Parathyroid adenoma (tissue), 2 donors: ENCODE results near the gene ARHGEF10L.

Source experiments
- H2AFZ ChIP-seq: fragments of 300-600 bp; sonication (generic); one replicate; pipeline ENCODE4 v1.7.0; 2017; ENCODE audit warnings: antibody characterized with exemption, mild to moderate bottlenecking
- H3K27ac ChIP-seq: fragments of 300-600 bp; sonication (generic); one replicate; pipeline ENCODE4 v1.7.0; 2017
- H3K27me3 ChIP-seq: fragments of 300-600 bp; sonication (generic); one replicate; pipeline ENCODE4 v1.7.0; 2017; ENCODE audit warnings: low read length; ENCODE audit not compliant: control insufficient read depth, insufficient read depth
- H3K36me3 ChIP-seq: fragments of 300-600 bp; sonication (generic); one replicate; pipeline ENCODE4 v1.7.0; 2017; ENCODE audit warnings: low read length; ENCODE audit not compliant: control insufficient read depth, insufficient read depth
- H3K4me1 ChIP-seq: fragments of 300-600 bp; sonication (generic); one replicate; pipeline ENCODE4 v1.7.0; 2017; ENCODE audit warnings: control low read depth
- H3K4me2 ChIP-seq: fragments of 300-600 bp; sonication (generic); one replicate; pipeline ENCODE4 v1.7.0; 2017; ENCODE audit warnings: low read length
- H3K4me3 ChIP-seq: fragments of 300-600 bp; sonication (generic); one replicate; pipeline ENCODE4 v1.7.0; 2017; ENCODE audit warnings: low read depth, low read length
- H3K79me2 ChIP-seq: fragments of 300-600 bp; sonication (generic); one replicate; pipeline ENCODE4 v1.7.0; 2017; ENCODE audit warnings: control low read depth
- H3K9ac ChIP-seq: fragments of 300-600 bp; sonication (generic); one replicate; pipeline ENCODE4 v1.7.0; 2017; ENCODE audit warnings: mild to moderate bottlenecking
- H3K9me3 ChIP-seq: fragments of 300-600 bp; sonication (generic); one replicate; pipeline ENCODE4 v1.7.0; 2017; ENCODE audit warnings: low read length; ENCODE audit not compliant: control insufficient read depth
- CTCF ChIP-seq: fragments of 300-600 bp; sonication (generic); IDR thresholded peaks from one replicate; pipeline ENCODE4 v1.7.0; 2017; ENCODE audit warnings: antibody characterized with exemption, mild to moderate bottlenecking
- donor health status: primary hyperparathyroidism.

ARHGEF10L gene

GRCh38 chr1:17717594-17718535 lies 178.4 kb downstream of the ARHGEF10L start:
- Histone ChIP-seq H3K27me3 (no peaks in the 10 kb centered on the region), H3K4me2 (no peak overlapping the region), H3K36me3 (no peaks in the 10 kb centered on the region), H2AFZ (no peak overlapping the region), H3K4me1 (no peaks in the 10 kb centered on the region), H3K27ac (no peak overlapping the region), H3K9ac (no peak overlapping the region), H3K4me3 (no peak overlapping the region), H3K9me3 (no peaks in the 10 kb centered on the region), H3K79me2 (no peaks in the 10 kb centered on the region)
- no peak for TF ChIP-seq CTCF

GRCh38 chr1:17719874-17720273 lies 180.4 kb downstream of the ARHGEF10L start:
- H3K27me3 ChIP-seq: no peaks in the 10 kb centered on the region
- H3K9ac ChIP-seq: no peak overlapping the region
- no peak overlapping the region for H3K27ac ChIP-seq
- no peaks in the 10 kb centered on the region for H3K9me3 ChIP-seq
- no peaks in the 10 kb centered on the region for H3K4me1 ChIP-seq
- no peaks in the 10 kb centered on the region for H3K79me2 ChIP-seq
- no peaks in the 10 kb centered on the region for H3K36me3 ChIP-seq
- H3K4me2 ChIP-seq: no peak overlapping the region
- H2AFZ ChIP-seq: no peak overlapping the region
- no peak overlapping the region for H3K4me3 ChIP-seq
- no peak for TF ChIP-seq CTCF

- no peaks in the 10 kb centered on the region for H3K36me3 ChIP-seq
- H3K4me1 ChIP-seq: no peaks in the 10 kb centered on the region
- no peak overlapping the region for H3K9ac ChIP-seq
- no peak for TF ChIP-seq CTCF
- no peaks in the 10 kb centered on the region for H3K27me3 ChIP-seq
- no peak overlapping the region for H3K4me2 ChIP-seq
- no peak overlapping the region for H3K27ac ChIP-seq
- H2AFZ ChIP-seq: no peak overlapping the region
- H3K9me3 ChIP-seq: no peaks in the 10 kb centered on the region
- H3K4me3 ChIP-seq: no peak overlapping the region
- H3K79me2 ChIP-seq: no peaks in the 10 kb centered on the region
These were observed 181.9 kb downstream of the ARHGEF10L start for GRCh38 chr1:17721444-17721843.

GRCh38 chr1:17723684-17724083 lies 184.2 kb downstream of the ARHGEF10L start:
- no peaks in the 10 kb centered on the region for H3K79me2 ChIP-seq
- no peaks in the 10 kb centered on the region for H3K9me3 ChIP-seq
- H2AFZ ChIP-seq: no peak overlapping the region
- H3K4me2 ChIP-seq: no peak overlapping the region
- no peak for TF ChIP-seq CTCF
- H3K27me3 ChIP-seq: no peaks in the 10 kb centered on the region
- no peaks in the 10 kb centered on the region for H3K4me1 ChIP-seq
- no peaks in the 10 kb centered on the region for H3K36me3 ChIP-seq
- no peak overlapping the region for H3K9ac ChIP-seq
- no peak overlapping the region for H3K27ac ChIP-seq
- no peak overlapping the region for H3K4me3 ChIP-seq

GRCh38 chr1:17724150-17724549 lies 184.7 kb downstream of the ARHGEF10L start:
- no peak overlapping the region for H3K4me3 ChIP-seq
- H3K27ac ChIP-seq: no peak overlapping the region
- H3K4me1 ChIP-seq: no peaks in the 10 kb centered on the region
- no peaks in the 10 kb centered on the region for H3K79me2 ChIP-seq
- H2AFZ ChIP-seq: no peak overlapping the region
- H3K9me3 ChIP-seq: no peaks in the 10 kb centered on the region
- no peak for TF ChIP-seq CTCF
- no peaks in the 10 kb centered on the region for H3K27me3 ChIP-seq
- H3K9ac ChIP-seq: no peak overlapping the region
- H3K36me3 ChIP-seq: no peaks in the 10 kb centered on the region
- H3K4me2 ChIP-seq: no peak overlapping the region
